NCI-H345 treated with DMSO at 0.1 percent for 48 hours (cell line): ENCODE data around the gene EXPH5.
A peak's percentile ranks its signal among the peaks of the same experiment; 100 is the strongest.

Experiments used
- DNase-seq: peaks from one replicate; lab custom pipeline; 2025; ENCODE audit not compliant: unreplicated experiment; lab: John Stamatoyannopoulos, UW

The EXPH5 gene

GRCh38 chr11:108522318-108522717, 71.2 kb downstream of the EXPH5 start:
- DNase-seq: no peak

GRCh38 chr11:108518581-108518980, 75.0 kb downstream of the EXPH5 start:
- no peak for DNase-seq

GRCh38 chr11:108516125-108516524, 77.4 kb downstream of the EXPH5 start:
- DNase-seq: no peak

GRCh38 chr11:108512708-108513107, 80.9 kb downstream of the EXPH5 start:
- no peak for DNase-seq

GRCh38 chr11:108511851-108512474, 81.6 kb downstream of the EXPH5 start:
- DNase-seq: no peak

GRCh38 chr11:108508653-108509593, 84.6 kb downstream of the EXPH5 start:
- no peak for DNase-seq

GRCh38 chr11:108501396-108501795, 92.2 kb downstream of the EXPH5 start:
- DNase-seq: no peak

- DNase-seq: no peak
Observed at GRCh38 chr11:108500721-108501120, 92.8 kb downstream of the EXPH5 start.

- DNase-seq: no peak
Observed at GRCh38 chr11:108500169-108500568, 93.4 kb downstream of the EXPH5 start.

GRCh38 chr11:108498816-108499408, 94.7 kb downstream of the EXPH5 start:
- DNase-seq: no peak

GRCh38 chr11:108498046-108498815, 95.3 kb downstream of the EXPH5 start, which contains the start of gene POGLUT3:
TSS of gene POGLUT3 (minus strand) at chr11:108498384. CDS start at chr11:108498366, 18 bp downstream.
- DNase-seq: peak; percentile 57

- DNase-seq: peak; percentile 47
Observed at GRCh38 chr11:108497317-108498045, 96.1 kb downstream of the EXPH5 start.

GRCh38 chr11:108496643-108497256, 96.8 kb downstream of the EXPH5 start:
- DNase-seq: no peak

- no peak for DNase-seq
Observed at GRCh38 chr11:108495326-108495725, 98.2 kb downstream of the EXPH5 start.

- peak; percentile 49 for DNase-seq
Observed at GRCh38 chr11:108494182-108494581, 99.4 kb downstream of the EXPH5 start.

- DNase-seq: no peak
Observed at GRCh38 chr11:108491936-108492335, 101.6 kb downstream of the EXPH5 start.

- DNase-seq: no peak
Observed at GRCh38 chr11:108486828-108487227, 106.7 kb downstream of the EXPH5 start.

- no peak for DNase-seq
Observed at GRCh38 chr11:108486331-108486730, 107.2 kb downstream of the EXPH5 start.

GRCh38 chr11:108483163-108483562, 110.4 kb downstream of the EXPH5 start:
- no peak for DNase-seq
